HG03066 (cell line): Measurements from ENCODE around the gene OR2G3.

Experiments used
- ATAC-seq: cut with Tn5 transposase; IDR thresholded peaks from one replicate; pipeline ENCODE4 v1.9.1; 2021; ENCODE audit warnings: low read depth; ENCODE audit not compliant: unreplicated experiment

OR2G3 gene

GRCh38 chr1:247605286-247605685 is at the start of gene OR2G3:
TSS of gene OR2G3 (plus strand) at chr1:247605586. CDS start at chr1:247605586, 0 bp downstream.
- no peak for ATAC-seq

- no peak for ATAC-seq
Observed at GRCh38 chr1:247557926-247558674, 47.3 kb upstream of the OR2G3 start.

GRCh38 chr1:247561711-247562110 is 43.7 kb upstream of the OR2G3 start:
- ATAC-seq: no peak

- ATAC-seq: no peak
Observed at GRCh38 chr1:247562198-247562597, 43.2 kb upstream of the OR2G3 start.

- no peak for ATAC-seq
Observed at GRCh38 chr1:247574236-247574635, 31.1 kb upstream of the OR2G3 start.

GRCh38 chr1:247574664-247575063 is 30.7 kb upstream of the OR2G3 start:
- ATAC-seq: no peak

GRCh38 chr1:247576514-247576913 is 28.9 kb upstream of the OR2G3 start:
- ATAC-seq: no peak

GRCh38 chr1:247578946-247579460 is 26.4 kb upstream of the OR2G3 start:
- no peak for ATAC-seq

GRCh38 chr1:247588060-247588459 is 17.3 kb upstream of the OR2G3 start, which contains the start of gene OR2G2:
TSS of gene OR2G2 (plus strand) at chr1:247588360. CDS start at chr1:247588360, 0 bp downstream.
- ATAC-seq: no peak

- ATAC-seq: no peak
Observed at GRCh38 chr1:247613405-247613804, 8.0 kb downstream of the OR2G3 start.

- ATAC-seq: no peak
Observed at GRCh38 chr1:247614625-247615024, 9.2 kb downstream of the OR2G3 start.

GRCh38 chr1:247627951-247628350 is 22.6 kb downstream of the OR2G3 start:
- ATAC-seq: no peak

- ATAC-seq: no peak
Observed at GRCh38 chr1:247638011-247638410, 32.6 kb downstream of the OR2G3 start.

GRCh38 chr1:247638781-247639180 is 33.4 kb downstream of the OR2G3 start:
- ATAC-seq: no peak

GRCh38 chr1:247639381-247639981 is 34.1 kb downstream of the OR2G3 start:
- no peak for ATAC-seq

- ATAC-seq: no peak
Observed at GRCh38 chr1:247642742-247643141, 37.4 kb downstream of the OR2G3 start.

GRCh38 chr1:247646867-247647266 is 41.5 kb downstream of the OR2G3 start:
- no peak for ATAC-seq

- ATAC-seq: no peak
Observed at GRCh38 chr1:247647864-247648263, 42.5 kb downstream of the OR2G3 start.

GRCh38 chr1:247653040-247653439 is 47.7 kb downstream of the OR2G3 start:
- ATAC-seq: no peak
